SK-N-SH (cell line): ENCODE results near the gene PCDHGA1. TPM values are rescaled to one million over a fixed set of nuclear protein-coding genes. Genes with fewer than 3 reads are reported as not detected.

Experiments
- CTCF ChIA-PET: fragments of 300-600, 350-600 bp; formaldehyde crosslinking; extraction: SDS; loops from one replicate; lab custom pipeline; 2021; lab: Yijun Ruan, JAX
- POLR2A ChIA-PET: fragments of 350-600 bp; sonication (Branson Sonifier 250); formaldehyde crosslinking; extraction: SDS; loops from one replicate; lab custom pipeline; 2020; ENCODE audit warnings: antibody characterized with exemption, inconsistent platforms; lab: Yijun Ruan, JAX
- DNase-seq: peaks from one replicate; pipeline ENCODE4 v3.0.0; 2012
- H2AFZ ChIP-seq: fragments of 200-600 bp; sonication (generic); 2 replicates; pipeline ENCODE4 v1.8.1; 2016; ENCODE audit warnings: antibody characterized with exemption, mild to moderate bottlenecking, low read depth
- H3F3A ChIP-seq: fragments of 200-600 bp; sonication (generic); replicated peaks from 2 replicates; pipeline ENCODE3; 2016; ENCODE audit warnings: antibody characterized with exemption, mild to moderate bottlenecking; ENCODE audit not compliant: insufficient read depth
- H3K27ac ChIP-seq, 2 experiments: fragments of 200-500 bp in 1 of 2; fragments of 200-600 bp in 1 of 2; sonication (Bioruptor generic) in 1 of 2; sonication (generic), shearing (Covaris generic) in 1 of 2; 2 replicates each; pipeline versions ENCODE4 v1.5.1 to v1.6.1; 2014 to 2016; ENCODE audit warnings: low read depth in 2 of 2, inconsistent platforms in 1 of 2, low read length in 1 of 2, mild to moderate bottlenecking in 1 of 2, mixed read lengths in 1 of 2
- H3K27me3 ChIP-seq: fragments of 200-600 bp; sonication (generic), shearing (Covaris generic); 2 replicates; pipeline ENCODE4 v1.6.1; 2016; ENCODE audit warnings: mixed run types; ENCODE audit not compliant: insufficient read depth
- H3K36me3 ChIP-seq, 2 experiments: fragments of 200-500 bp in 1 of 2; fragments of 200-600 bp in 1 of 2; sonication (Bioruptor generic) in 1 of 2; sonication (generic) in 1 of 2; replicated peaks in 1 of 2; 2 replicates each; pipeline versions ENCODE3 to v1.5.1; 2014 to 2016; ENCODE audit warnings: low read length in 1 of 2, mild to moderate bottlenecking in 1 of 2; ENCODE audit not compliant: insufficient read depth in 2 of 2, control insufficient read depth in 1 of 2
- H3K4me1 ChIP-seq, 2 experiments: fragments of 200-500 bp in 1 of 2; fragments of 200-600 bp in 1 of 2; sonication (Bioruptor generic) in 1 of 2; sonication (generic), shearing (Covaris generic) in 1 of 2; 2 replicates each; pipeline versions ENCODE4 v1.5.1 to v1.6.1; 2014 to 2016; ENCODE audit warnings: low read depth in 1 of 2, low read length in 1 of 2, mixed run types in 1 of 2; ENCODE audit not compliant: insufficient read depth in 2 of 2, control insufficient read depth in 1 of 2
- H3K4me2 ChIP-seq: fragments of 200-600 bp; sonication (generic), shearing (Covaris generic); 2 replicates; pipeline ENCODE4 v1.6.1; 2017; ENCODE audit warnings: mixed run types
- H3K4me3 ChIP-seq, 2 experiments: fragments of 200-500 bp in 1 of 2; fragments of 200-600 bp in 1 of 2; sonication (Bioruptor generic) in 1 of 2; sonication (generic), shearing (Covaris generic) in 1 of 2; 2 replicates each; pipeline versions ENCODE4 v1.5.1 to v1.8.1; 2014 to 2016; ENCODE audit warnings: low read depth in 2 of 2, inconsistent platforms in 1 of 2, low read length in 1 of 2, mild to moderate bottlenecking in 1 of 2, mixed read lengths in 1 of 2, moderate library complexity in 1 of 2
- H3K79me2 ChIP-seq: fragments of 200-600 bp; sonication (generic); 2 replicates; pipeline ENCODE4 v1.8.1; 2017; ENCODE audit warnings: mild to moderate bottlenecking; ENCODE audit not compliant: insufficient read depth
- H3K9ac ChIP-seq: fragments of 200-600 bp; sonication (generic); 2 replicates; pipeline ENCODE4 v1.6.1; 2017; ENCODE audit warnings: mixed run types
- H3K9me2 ChIP-seq: fragments of 200-600 bp; sonication (generic); 2 replicates; pipeline ENCODE4 v1.6.1; 2017; ENCODE audit warnings: mixed run types
- H3K9me3 ChIP-seq: fragments of 200-600 bp; sonication (generic); 2 replicates; pipeline ENCODE4 v1.6.1; 2017; ENCODE audit warnings: mixed run types, mild to moderate bottlenecking, moderate library complexity
- H4K20me1 ChIP-seq: fragments of 200-600 bp; sonication (generic); 2 replicates; pipeline ENCODE4 v1.6.1; 2017; ENCODE audit warnings: mild to moderate bottlenecking, mixed run types; ENCODE audit not compliant: insufficient read depth
- CHD2 ChIP-seq: fragments of 150-350 bp; IDR thresholded peaks from 2 replicates; pipeline ENCODE4 v1.6.1; 2018; ENCODE audit warnings: low read length; ENCODE audit not compliant: partially characterized antibody
- CTCF ChIP-seq: fragments of 200-600 bp; sonication (generic); IDR thresholded peaks from 2 replicates; pipeline ENCODE4 v1.6.1; 2017; ENCODE audit warnings: antibody characterized with exemption, mild to moderate bottlenecking, moderate library complexity
- FOSL2 ChIP-seq: IDR thresholded peaks from 2 replicates; pipeline ENCODE4 v1.4.0; 2012; ENCODE audit warnings: low read depth, mild to moderate bottlenecking, moderate library complexity, borderline replicate concordance
- MEF2A ChIP-seq: IDR thresholded peaks from 2 replicates; pipeline ENCODE4 v1.4.0; 2012; ENCODE audit warnings: low read depth, borderline replicate concordance
- NRF1 ChIP-seq: IDR thresholded peaks from 2 replicates; pipeline ENCODE4 v1.6.1; 2012; ENCODE audit warnings: low read depth, mild to moderate bottlenecking, low read length
- SMC3 ChIP-seq: IDR thresholded peaks from 2 replicates; pipeline ENCODE4 v1.6.1; 2012; ENCODE audit warnings: low read depth, low read length, improper control_type of control experiment
- TCF12 ChIP-seq: IDR thresholded peaks from 2 replicates; pipeline ENCODE4 v1.4.0; 2012
- TEAD4 ChIP-seq: IDR thresholded peaks from 2 replicates; pipeline ENCODE4 v1.4.0; 2012; ENCODE audit warnings: mild to moderate bottlenecking, borderline replicate concordance; ENCODE audit not compliant: insufficient read depth
- YY1 ChIP-seq: IDR thresholded peaks from 2 replicates; pipeline ENCODE4 v1.4.0; 2012; ENCODE audit warnings: low read depth, mild to moderate bottlenecking
- WGBS: methylation state at CpG from one replicate; pipeline ENCODE4 v1.1.6; 2017; ENCODE audit warnings: low lambda C conversion rate; 5-methylcytosine and 5-hydroxymethylcytosine counted together
- polyA plus RNA-seq, 3 experiments: library from polyadenylated mRNA; depleted of rRNA; stranded (reverse); fragments of >200 nt; gene quantifications; 2 replicates each; pipeline ENCODE4 v1.2.3, GENCODE V29; 2012
- TF ChIP-seq, protein P1 (sequence below): IDR thresholded peaks from 2 replicates; pipeline ENCODE4; 2012

Gene PCDHGA1
- polyA plus RNA-seq, 1 of the 3 experiments (the other 2 are of a cell fraction): 1.2 TPM

- peak overlapping the region; percentile 57 for H3K4me2 ChIP-seq
- TF ChIP-seq TCF12 (no peak), SMC3 (no peak), CHD2 (no peak), YY1 (peak; percentile 46; the same call in 1 of the 2 replicates)
- TF ChIP-seq, all 33 proteins: peak for 1
- Histone ChIP-seq H3K9me2 (no peaks in the 10 kb centered on the region), H3K4me3 (no peak overlapping the region), H3F3A (peaks cover 5% of the 10 kb centered on the region), H3K36me3 (peaks cover 12 to 36% of the 10 kb centered on the region in 2 experiments), H3K79me2 (peaks cover 60% of the 10 kb centered on the region), H3K9me3 (no peaks in the 10 kb centered on the region), H4K20me1 (peaks cover 20% of the 10 kb centered on the region; the same call in 1 of the 2 replicates), H3K27ac (peak overlapping the region in 1 of 2 experiments; percentile 74; a peak in 3 of 4 replicates), H3K27me3 (no peaks in the 10 kb centered on the region), H3K4me1 (peaks cover 7 to 47% of the 10 kb centered on the region in 2 experiments; a peak in 3 of 4 replicates), H2AFZ (no peak overlapping the region), H3K9ac (peak overlapping the region; percentile 39; the same call in 1 of the 2 replicates)
- DNase-seq: no peak
- WGBS: 68% methylated on average over 10 of the region's 10 CpGs
- ChIA-PET CTCF (interaction anchor here (1.0 to 2.3 kb wide), 4 partner anchors 15 to 31 kb away, joined by 3 to 11 read pairs (median 4); no protein-coding TSS in a partner anchor), POLR2A (no interaction called here)
Observed at GRCh38 chr5:141493500-141494422, 163.4 kb downstream of the PCDHGA1 start.

DNA sequence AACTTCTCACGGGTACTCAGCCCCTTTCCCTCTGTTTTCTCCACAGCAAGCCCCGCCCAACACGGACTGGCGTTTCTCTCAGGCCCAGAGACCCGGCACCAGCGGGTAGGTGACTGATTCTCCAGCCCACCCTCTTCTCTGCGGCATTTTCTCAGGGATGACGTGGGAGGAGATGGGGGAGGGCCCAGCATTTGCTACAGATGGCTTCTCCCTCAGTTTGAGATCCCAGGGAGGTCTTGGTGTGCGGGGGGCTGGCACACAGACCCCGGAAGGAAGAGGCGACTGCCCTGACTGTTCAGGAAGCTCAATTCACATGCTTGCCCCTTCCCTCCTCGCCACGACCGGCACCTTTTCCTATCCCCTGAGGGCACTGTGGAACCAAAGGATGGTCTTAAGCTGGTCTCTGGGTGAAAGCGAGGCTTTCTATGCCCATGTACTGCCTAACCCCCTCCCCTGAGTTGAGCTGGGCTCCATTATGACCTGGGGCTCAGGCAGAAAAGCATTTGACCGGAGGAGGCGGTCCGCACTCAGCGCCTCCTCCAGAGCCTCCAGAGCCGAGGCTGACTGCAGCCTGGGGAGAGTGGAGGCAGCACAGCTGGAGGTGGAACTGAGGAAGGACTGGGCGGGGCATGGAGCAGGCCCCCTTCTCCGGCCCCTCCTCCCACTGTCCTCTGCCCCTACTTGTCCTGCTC is 164.6 kb downstream of the PCDHGA1 start:
- H4K20me1 ChIP-seq: peaks cover 9% of the 10 kb centered on the region; the same call in 1 of the 2 replicates
- H3F3A ChIP-seq: peaks cover 2% of the 10 kb centered on the region
- peaks cover 22 to 30% of the 10 kb centered on the region in 2 experiments for H3K36me3 ChIP-seq
- no peaks in the 10 kb centered on the region for H3K9me2 ChIP-seq
- H3K79me2 ChIP-seq: peaks cover 50% of the 10 kb centered on the region
- peak overlapping the region; percentile 57; the same call in 1 of the 2 replicates for H3K4me2 ChIP-seq
- no peak for DNase-seq
- peaks cover 2 to 39% of the 10 kb centered on the region in 2 experiments; a peak in 3 of 4 replicates for H3K4me1 ChIP-seq
- 88% methylated on average over 17 of the region's 22 CpGs for WGBS
- no peaks in the 10 kb centered on the region for H3K27me3 ChIP-seq
- peak overlapping the region in 1 of 2 experiments; percentile 74; a peak in 3 of 4 replicates for H3K27ac ChIP-seq
- ChIA-PET POLR2A (no interaction called here), CTCF (interaction anchor here (1.0 kb wide), 1 partner anchor 18 kb away, joined by 3 read pairs; no protein-coding TSS in a partner anchor)
- no peak overlapping the region for H3K4me3 ChIP-seq
- H3K9me3 ChIP-seq: no peaks in the 10 kb centered on the region
- TF ChIP-seq, protein P1, sequence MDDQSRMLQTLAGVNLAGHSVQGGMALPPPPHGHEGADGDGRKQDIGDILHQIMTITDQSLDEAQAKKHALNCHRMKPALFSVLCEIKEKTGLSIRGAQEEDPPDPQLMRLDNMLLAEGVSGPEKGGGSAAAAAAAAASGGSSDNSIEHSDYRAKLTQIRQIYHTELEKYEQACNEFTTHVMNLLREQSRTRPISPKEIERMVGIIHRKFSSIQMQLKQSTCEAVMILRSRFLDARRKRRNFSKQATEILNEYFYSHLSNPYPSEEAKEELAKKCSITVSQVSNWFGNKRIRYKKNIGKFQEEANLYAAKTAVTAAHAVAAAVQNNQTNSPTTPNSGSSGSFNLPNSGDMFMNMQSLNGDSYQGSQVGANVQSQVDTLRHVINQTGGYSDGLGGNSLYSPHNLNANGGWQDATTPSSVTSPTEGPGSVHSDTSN: no peak
- TF ChIP-seq MEF2A (no peak), TEAD4 (no peak), NRF1 (no peak), FOSL2 (no peak), CTCF (no peak)
- TF ChIP-seq, all 33 proteins: peak for 0
- 0 out of 2 replicates have a peak overlapping the region, but pooled peaks have one; percentile 15 for H3K9ac ChIP-seq
- no peak overlapping the region for H2AFZ ChIP-seq
